Anterior cingulate cortex (tissue), 58 donors: ENCODE data around the gene LRFN4.

Experiments
- DNase-seq, 58 donors: peaks; one replicate each; lab custom pipeline; 2025; lab: John Stamatoyannopoulos, UW

The LRFN4 gene

DNA sequence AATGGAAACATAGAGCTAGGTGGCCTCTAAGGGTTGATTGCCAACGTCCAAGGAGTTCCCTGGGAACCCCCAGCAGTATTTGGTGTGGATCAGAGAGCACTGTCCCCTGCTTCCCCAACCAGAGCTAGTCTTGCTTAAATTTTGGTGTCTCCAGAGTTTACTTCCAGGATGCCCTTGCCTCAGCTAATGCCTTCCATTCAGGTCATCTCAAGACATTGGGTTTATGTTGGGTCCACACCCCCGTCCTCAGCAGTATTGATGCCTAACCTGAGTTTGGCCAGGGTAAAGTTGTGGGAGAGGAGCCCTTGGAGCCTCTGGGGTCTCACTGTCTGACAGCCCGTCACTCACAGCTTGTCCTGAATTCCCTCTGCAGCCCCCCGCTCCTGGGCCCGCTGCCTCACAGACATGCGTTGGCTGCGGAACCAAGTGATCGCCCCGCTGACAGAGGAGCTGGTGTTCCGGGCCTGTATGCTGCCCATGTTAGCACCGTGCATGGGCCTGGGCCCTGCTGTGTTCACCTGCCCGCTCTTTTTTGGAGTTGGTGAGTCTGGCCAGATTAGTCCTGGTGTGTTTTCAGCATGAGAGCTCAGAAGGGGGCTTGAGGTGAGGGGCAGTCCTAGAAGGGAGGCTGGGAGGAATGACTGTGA, 12.2 kb upstream of the LRFN4 start:
- DNase-seq, result no peak

DNA sequence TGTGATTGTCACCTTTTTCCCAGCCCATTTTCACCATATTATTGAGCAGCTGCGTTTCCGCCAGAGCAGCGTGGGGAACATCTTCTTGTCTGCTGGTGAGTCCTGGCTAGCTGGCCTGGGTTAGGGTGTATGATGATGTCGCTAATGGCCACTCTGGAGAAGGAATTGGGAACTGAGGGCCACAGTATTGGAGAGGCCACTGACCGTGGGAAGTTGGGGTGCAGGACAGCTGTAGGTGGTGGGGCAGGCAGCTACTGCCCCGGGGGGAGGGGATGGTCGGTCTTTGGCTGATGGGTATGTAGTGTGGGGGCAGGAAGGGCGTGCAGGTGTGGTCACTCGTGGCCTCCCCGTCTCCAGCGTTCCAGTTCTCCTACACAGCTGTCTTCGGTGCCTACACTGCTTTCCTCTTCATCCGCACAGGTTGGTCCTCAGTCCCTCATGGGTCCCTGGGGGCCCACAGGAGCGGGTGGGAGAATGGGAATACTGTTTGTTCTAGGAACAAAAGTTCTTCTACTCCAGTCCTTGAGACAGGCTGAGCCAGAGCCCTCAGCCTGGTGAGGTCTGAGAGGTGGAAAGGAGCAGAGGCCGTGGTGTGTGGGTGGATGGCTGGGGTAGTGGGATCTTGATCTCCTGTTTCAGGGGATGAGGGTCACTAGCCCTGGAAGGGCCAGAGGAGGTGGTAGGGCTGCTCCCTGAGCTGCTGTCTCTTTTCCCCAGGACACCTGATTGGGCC, 11.6 kb upstream of the LRFN4 start:
- no peak for DNase-seq

- no peak for DNase-seq
Measured at GRCh38 chr11:66845876-66846212, 11.0 kb upstream of the LRFN4 start.

GRCh38 chr11:66846671-66847091, 10.2 kb upstream of the LRFN4 start:
- no peak for DNase-seq

GRCh38 chr11:66847461-66848232, 9.2 kb upstream of the LRFN4 start:
- no peak for DNase-seq

GRCh38 chr11:66848671-66849500, 8.0 kb upstream of the LRFN4 start:
- DNase-seq, result no peak

DNA sequence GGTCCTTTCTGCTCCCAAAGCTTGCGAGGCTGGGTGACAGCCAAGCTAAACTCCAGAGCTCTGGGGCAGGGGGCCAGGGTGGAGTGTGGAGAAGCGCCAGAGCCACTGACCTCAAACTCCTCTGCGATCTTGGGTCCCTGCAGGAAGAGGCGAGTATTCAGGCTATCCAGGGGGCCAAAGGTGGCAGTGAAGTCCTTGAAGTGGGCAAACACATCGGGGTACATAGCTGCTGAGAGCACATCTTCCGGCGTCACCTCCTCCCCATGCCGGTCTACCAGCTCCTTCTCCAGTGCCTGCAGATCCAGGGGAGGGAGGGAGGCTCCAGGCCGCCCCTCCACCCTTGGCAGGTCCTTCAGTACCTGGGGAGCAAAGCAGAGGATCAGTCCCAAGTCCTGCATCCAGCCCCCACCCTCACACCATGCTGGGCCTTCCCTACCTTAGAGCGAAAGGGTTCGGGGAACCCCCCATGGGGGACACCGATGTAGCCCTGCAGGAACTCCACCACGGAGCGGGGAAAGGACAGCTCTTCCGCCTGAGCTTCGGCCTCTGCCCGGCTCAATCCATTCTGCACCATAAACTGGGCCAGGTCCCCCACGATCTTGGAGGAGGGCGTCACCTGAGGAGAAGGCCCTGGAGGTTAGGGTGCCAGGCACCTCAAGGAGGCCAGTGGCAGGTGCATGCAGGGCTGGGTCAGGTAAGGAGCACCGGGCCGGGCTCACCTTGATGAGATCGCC, 7.2 kb upstream of the LRFN4 start:
- DNase-seq, result no peak

- no peak for DNase-seq
Measured at GRCh38 chr11:66850235-66850587, 6.7 kb upstream of the LRFN4 start.

DNA sequence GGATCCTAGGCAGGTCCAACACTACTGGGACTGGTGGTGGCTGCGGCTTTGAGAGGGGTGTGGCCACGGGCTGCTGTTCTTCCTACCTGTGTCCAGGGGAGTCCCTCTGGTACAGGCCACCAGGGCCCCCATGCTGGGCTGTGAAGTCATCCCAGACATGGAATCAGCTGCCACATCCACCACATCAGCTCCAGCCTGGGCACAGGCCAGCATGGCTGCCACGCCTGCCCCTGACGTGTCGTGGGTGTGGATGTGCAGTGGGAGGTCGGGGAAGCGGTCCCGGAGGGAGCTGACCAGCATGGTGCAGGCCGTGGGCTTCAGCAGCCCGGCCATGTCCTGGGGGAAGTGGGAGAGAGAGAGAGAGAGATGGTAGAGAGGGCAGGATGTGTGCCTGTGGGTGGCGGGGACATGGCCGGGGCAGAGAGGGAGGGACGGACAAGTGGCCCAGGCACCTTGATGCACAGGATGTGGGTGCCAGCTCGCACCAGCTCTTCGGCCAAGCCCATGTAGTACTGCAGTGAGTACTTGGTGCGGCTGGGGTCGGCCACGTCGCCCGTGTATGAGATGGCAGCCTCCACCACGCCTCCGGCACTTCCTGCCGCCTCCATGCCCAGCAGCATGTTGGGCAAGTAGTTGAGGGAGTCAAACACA, 6.2 kb upstream of the LRFN4 start:
- DNase-seq, result no peak

GRCh38 chr11:66851239-66851596, 5.6 kb upstream of the LRFN4 start:
- DNase-seq, result no peak

DNA sequence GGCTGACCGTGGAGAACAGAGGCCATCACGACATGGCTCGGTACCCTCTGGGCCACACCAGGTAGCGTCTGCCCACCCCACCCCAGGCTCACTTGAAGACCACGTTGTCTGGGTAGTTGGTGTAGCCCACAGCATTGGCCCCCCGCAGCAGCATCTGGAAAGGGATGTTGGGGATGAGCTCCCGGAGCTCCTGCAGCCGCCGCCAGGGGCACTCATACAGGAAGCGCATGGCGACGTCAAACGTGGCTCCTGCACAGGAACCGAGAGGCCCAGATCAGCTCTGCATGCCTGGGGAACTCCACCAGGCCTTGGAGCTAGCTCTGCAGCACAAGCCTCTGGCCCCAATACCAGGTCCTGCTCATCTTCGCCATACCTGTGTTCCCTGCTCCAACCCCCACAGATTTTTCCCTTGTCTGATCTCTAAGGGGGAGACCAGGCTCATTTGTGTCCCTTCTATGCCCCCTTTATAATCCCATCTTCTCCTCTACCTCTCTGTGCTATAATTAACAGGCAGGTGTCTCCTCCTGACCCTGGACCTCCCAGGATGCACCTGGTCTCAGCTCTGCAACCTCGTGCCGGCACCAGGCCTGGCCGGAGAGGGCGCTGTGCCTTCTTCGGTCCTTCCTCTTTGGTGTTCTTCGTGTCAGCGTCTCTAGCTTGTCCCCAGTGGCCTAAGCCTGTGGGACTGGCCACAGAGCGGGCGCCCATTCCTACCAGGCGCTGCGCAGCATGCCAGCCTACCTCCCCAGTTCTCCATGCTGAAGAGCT, 5.0 kb upstream of the LRFN4 start:
- DNase-seq, result no peak

DNA sequence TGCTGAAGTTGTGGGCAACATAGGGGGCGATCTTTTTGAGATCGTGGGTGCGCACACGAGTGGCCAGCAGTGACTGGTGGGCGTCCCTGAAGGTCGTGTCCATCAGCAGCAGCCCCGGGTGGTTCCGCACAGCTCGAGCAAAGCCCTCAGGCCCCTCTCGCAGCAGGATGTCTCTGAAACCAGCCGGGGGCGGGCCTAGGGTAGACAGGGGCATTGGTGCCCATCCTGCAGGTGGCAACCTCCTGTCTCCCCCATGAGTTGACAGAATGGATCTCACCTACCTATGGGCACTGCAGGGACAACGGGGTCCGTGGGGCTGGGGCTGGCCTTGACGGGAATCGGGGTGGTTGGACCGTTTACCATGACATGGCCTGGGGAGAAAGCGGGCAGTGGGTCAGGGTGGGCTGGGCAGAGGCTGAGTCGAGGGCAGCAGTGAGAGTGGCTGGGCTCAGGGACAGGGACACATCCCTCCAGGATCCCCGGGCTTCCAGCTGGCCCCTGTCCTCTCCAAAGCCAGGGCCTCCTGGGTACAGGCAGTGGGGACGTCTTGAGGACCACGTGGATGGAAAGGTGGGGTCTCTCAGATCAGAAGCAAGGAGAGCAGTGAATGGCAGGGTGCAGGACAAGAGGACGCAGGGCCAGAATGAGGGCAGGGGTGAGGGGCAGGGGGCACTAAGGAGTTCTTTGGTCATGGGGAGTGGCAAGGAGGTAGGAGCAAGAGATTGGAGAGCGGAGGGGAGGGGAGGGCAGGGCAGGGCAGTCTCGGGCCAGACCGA, 4.2 kb upstream of the LRFN4 start:
- DNase-seq, result no peak

DNA sequence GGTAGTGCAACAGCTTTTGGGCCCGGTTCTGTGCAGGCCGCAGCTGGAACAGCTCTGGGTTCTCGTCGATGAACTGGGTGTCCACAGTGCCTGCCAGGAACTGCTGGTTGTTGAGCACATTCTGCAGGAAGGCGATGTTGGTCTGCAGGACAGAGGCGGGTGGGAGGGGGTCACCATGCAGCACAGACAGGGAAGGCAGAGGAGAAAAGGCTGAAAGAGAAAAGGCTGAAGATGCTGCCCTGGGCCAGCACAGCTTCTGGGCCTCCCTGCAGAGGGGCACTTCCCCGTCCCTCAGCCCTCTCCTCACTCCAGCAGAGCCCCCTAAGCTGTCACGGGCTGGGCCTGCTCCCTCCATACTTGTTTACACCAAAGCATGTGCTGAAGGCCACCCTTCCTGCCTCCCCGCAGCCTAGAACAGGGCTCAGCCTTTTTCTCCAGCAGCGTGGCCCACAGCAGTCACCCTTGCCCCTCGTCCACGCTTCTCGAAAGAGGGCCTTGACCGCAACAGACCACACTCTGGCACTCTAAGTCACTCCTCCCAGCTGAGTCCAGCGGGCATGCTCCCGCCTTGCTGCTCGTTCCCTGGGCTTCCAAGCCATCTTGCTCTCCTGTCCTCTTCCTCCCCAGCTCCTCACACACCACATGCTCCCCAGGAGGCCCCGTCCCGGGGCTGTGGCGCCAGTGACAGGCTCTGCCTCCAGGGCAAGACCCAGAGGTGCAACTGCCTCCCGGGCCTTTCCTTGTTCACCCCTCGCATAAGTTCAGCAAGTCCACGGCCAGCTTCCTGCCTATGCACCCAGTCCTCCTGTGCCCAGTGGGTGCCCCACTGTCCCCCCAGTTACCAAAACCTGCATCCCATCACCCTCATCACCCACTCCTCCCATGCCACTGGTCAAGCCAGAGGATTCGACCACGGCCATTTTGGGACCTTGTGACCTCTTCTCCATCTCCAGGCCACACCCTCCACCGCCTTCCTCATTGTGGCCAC, 3.3 kb upstream of the LRFN4 start:
- no peak for DNase-seq

DNA sequence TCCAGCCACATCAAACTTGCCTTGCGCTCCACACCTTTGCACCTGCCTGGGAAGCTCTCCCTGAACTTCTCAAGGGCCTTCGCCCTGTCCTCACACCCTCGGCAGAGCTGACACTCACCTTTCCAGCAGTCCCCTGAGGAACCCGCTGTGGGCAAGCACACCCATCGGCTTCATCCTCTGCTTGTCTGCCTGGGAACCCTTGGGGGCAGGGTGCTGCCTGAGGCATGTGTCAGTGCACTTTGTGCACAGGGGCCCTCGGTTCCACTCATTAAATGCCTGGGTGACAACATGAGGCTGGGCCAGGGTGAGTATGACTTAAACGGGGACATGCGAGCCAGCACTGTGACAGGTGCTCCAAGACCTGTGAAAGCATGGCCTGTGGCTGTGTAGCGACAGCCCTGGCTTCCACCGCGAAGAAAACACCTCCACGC, 2.6 kb upstream of the LRFN4 start:
- DNase-seq, result no peak

DNA sequence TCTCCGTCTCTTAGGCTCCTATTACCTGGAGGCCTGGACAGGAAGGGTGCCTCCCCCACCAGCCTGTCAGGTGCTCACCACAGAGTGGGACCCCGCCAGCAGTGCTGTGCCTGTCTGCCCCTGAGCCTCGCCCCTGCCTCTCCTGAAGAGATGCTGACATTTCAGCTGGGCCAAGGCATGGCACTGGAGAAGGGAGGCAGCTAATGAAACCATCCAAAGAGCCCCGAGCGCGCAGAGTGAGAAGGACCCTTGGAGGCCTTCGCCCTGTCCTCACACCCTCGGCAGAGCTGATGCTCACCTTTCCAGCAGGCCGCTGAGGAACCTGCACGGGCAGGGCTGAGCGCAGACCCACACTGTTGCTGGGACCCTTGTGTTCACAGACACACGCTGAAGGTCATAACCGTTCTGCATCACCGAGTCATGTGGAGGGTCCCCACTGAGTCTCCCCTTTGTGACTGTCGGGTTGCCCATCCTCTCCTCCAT, 2.1 kb upstream of the LRFN4 start:
- DNase-seq, result no peak

- peak in 57 of 58 donors; percentile 59 to 99 (median 90) for DNase-seq
Measured at GRCh38 chr11:66855574-66856495, 1.0 kb upstream of the LRFN4 start.
